Raji (cell line): ENCODE data around the gene TGFBR3.

ENCODE experiments used
- POLR2A ChIP-seq: IDR thresholded peaks from 2 replicates; pipeline ENCODE4 v1.6.1; 2011; ENCODE audit warnings: low read depth, low read length, control low read depth; ENCODE audit not compliant: insufficient read depth

Gene TGFBR3

DNA sequence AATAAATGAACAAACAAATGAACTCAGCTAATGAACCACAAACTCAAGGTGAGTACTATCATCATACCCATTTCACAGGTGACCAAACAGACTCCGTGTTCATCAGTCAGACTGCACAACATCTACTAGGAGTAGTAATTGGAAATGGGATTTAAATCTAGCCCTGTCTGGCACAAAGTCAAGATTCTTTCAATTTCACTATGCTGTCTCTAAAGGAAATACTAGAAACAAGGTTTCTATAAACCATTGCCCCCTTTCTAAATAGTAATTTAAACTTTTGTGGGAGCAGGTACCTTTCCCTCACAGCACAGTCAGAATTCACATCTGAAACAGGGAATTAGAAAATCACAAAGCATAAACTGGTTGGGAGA is 160.3 kb downstream of the TGFBR3 start:
- no peak for TF ChIP-seq POLR2A

DNA sequence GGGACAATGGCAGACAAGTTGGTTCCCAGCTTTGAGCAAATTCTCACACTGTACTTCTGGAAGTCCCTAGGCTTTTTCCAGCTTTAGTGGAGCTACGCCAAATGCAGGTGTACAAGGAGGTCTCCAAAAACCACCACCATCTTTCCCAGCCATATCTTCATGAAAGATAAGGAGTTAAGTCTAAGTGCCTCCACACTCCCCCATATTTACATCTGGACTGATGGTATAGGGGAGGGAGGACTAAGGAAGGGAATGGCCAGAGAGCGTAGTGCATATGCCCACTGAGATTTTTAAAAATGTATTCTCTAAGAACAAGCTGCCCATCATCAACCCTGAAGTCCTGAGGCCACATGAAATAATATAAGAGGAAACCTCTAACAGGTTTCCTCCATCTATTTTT is 161.3 kb downstream of the TGFBR3 start:
- TF ChIP-seq POLR2A, result no peak

DNA sequence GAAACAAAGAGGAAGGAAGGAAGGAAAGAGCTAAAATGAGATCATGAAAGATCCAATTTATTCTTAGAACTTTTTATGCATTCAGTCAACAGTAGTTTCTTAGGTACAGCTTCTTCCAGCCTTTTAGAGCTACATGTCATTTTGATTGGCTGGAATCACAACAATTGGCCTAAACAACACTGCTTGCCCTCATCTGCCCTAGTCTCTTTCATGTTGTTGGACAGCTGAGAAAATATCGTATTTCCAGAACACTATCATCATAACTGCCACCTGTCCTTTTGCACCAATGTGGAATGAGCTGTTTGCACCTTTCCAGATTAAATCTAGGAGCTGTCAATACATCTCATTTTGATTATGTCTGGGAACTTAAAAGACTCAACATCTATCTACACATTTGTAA is 161.7 kb downstream of the TGFBR3 start:
- no peak for TF ChIP-seq POLR2A

DNA sequence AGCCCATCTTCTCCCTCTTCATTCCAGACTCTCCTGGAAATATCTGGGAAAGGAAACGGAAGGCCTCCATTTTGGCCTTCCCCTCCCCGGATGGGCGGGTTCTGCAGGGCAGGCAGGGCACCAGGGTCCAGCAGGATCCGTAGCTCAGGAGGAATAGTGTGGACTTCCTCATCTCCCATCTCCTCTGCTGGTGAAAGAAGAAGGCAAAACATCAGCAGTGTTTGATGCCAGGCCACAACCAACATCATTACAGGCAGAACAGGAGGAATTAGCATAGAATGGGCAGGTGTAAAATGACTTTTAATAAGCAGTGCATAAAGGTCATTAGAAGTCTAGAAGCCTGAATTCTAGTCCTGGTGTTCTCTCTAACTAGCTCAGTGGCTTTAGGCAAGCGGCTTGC is 165.9 kb downstream of the TGFBR3 start:
- no peak for TF ChIP-seq POLR2A

DNA sequence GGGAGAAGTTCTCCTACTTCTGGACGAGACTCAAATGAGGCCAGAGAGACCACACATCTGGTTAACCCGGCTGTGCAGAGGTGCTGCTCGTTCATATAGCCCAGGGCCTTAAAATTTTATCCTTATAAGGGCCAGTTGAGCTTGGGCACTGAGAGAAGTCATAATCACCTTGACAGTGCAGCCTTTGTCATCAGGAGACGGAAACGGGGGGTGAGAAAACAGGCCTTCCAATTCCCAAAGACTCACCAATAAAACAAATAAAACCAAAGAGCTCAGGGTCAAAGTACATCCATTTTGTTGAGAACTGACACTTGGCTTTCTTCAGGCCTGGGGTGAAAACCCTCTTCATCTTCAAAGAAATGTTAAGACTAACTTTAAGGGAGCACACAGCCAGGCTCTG is 167.1 kb downstream of the TGFBR3 start:
- no peak for TF ChIP-seq POLR2A

DNA sequence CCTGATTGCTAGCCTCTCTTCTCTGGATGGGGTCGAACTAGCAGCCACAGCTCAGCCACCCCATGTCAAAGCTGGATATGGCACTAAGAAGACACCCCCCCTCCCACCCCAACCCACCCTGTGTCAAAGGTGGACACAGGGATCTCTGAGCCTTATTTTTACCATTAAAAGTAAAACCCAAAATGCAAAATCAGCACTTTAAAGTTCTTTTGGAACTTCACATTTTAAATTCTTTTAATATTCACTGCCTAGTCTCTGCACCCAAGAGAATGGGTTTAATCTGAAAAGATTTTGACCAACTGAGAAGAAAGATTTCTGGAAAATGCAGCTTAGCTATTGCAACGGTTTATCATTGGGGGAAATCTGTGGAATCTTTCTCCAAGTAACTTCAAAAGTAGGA is 167.6 kb downstream of the TGFBR3 start:
- TF ChIP-seq POLR2A, result no peak

DNA sequence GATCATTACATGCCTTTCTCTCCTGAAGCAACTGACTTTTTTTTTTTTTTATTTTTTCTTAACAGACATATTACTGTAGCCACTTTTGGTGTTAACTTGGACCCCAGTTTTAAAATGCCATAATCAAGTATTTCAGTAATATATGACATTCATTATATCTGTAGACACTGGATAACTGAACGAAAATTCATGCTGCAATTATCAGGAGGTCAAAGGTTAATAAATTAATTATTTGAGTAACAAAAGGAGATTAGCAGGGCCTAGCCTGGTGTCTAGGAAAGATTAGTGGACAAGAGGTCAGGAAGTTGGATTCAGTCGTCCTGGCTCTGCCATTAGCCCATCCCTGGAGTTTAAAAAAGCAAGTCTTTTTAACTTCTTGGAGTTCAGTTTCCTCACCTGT is 168.1 kb downstream of the TGFBR3 start:
- TF ChIP-seq POLR2A, result no peak

DNA sequence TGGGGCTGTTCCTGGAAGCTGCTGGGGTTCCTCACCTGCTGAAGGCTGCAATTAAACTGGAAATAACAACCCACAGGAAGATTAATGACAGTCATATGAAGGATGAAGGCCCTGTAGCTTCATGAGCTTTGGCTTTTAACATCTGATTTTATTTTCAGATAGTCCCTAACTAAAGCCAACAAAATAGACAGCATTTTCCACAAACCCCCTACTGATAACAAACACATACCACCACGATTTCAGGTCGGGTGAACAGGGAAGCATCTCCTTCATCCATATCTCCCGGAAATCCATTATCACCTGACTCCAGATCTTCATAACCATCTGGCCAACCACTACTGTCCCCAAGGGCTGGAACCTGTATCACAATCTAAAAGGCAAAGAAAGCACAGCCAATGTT is 169.6 kb downstream of the TGFBR3 start:
- TF ChIP-seq POLR2A, result no peak

DNA sequence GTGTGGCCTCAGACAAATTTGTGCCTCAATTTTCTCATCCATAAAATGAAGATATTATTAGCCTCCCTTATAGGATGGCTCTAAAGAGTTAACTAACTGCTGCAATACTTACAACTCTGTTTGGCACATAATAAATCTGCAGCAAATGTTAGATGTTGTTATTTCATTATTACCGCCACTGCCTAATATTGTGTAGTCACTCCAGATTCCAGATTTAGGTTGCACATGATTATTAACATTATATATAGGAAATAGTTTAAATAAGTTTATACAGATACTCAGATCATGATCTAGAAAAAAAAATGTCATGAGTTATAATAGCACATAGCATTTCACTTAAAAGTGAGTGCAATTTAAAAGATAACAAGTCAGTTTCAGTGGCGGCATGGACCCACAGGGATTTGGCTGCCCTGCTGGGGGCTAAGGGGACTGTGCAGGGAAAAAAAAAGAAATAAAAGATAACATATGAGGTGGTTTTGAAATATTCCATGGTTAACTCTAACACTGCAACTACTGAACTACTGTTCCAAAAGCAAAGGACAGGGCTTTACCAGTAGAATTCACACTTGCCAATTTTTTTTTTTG is 170.4 kb downstream of the TGFBR3 start:
- no peak for TF ChIP-seq POLR2A

DNA sequence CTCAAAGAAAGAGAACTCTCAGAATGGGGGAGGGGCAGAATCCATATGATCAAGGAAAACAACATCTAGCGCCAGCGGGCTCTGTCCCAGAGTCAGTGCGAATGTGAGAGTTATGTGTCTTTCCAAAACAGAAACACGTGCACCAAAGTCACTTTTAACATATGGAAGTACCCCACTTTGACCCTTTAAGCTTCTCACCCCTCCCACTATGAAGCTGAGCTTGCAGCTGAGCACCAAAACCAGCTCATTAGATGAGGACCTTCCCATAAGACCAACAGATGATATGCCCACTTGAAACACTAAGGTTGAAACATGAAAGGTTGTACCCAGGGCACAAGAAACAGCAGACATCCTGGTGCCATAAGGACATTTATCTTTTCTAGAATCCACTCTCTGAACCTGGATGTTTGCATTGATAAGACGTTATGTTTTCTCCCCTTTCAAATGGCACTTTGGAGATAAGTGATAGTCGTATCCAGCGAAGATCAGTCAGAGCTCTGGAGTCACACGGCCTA is 171.0 kb downstream of the TGFBR3 start:
- no peak for TF ChIP-seq POLR2A

DNA sequence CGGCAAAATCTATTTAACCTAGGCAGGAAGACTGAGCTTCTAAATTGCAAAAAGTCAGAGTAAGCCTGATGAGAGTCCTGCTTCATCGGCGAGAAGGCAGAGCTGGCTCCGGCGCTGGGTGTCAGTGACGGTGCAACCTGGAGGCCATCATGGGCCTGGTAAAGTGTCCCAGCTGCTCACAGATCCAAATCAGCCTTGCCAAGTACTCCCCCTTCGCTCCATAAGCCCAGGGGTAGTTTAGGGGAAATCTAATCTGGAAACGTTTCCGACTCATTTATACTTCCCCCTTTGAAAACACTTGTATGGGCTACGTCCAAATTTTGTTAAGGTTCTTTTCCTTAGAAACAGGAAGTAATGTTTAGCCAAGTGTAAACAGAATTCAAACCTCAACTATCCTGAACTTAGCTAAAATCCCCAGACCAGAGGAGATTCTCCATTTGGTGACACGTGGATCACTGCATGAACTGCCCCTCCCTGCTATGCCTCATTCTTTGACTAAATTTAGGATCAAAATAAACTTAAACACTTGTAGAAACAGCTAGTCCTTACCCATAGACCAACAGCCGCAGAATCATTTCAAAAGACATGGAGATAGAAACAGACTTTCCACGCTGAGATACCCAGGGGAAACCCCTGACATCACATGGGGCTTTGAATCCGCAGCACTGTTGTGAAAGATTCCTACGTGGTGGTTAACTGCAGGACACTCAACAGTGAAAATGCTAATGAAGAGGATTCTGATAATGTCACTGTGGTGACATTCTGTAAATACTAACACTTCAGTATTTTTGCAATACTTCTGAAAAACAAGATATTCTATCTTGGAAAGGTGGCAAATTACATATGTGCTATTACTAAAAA is 172.7 kb downstream of the TGFBR3 start:
- no peak for TF ChIP-seq POLR2A

DNA sequence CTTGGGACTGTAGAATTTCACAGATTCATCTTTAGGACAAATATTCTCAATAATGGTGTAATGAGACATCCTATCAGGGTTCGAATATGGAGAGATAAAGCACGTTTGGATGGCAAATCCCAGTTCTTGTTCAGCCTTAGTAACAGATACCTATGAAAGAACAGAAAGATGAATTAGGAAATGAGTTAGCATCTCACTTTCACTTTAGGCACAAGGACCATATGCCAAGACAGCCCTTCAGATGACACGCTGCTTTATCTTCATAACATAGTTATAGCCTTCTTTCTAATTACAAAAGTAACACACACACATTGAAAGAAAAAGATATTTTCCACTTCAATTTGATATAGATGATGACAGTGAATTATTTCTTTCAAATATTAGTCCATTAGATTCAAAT is 173.6 kb downstream of the TGFBR3 start:
- TF ChIP-seq POLR2A, result no peak

DNA sequence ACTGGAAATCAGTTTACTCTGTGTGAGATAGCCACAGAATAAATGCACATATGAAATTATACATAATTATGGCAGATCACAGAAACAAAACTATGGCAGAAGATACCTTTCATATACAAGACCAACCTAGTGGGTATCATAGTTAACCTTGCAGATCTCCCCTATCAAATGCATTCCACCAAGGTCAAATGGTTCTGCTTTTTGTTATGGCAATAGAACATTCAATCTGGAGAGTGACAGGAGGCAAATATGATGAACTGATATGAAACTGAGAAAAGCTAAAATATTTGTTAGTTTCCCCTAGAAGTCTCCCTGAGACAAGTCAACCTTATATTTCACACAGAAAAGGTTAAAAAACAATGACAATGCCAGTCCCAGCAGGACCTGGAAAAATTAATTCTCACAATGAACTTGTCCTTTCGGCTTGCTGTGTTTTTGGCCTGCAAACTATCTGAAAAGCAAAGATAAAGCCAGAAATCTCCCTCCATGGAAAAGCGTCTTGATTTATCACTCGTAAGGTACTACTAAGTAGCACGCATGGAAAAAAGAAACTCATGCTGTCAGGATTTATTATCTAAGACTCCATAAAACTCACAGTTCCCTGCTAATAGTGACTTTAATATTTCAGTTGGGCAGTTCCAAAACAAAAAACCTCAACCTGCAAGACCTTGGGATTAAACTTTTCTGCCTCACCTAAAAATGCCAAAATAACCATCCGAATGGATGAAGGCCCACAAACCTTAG is 174.3 kb downstream of the TGFBR3 start:
- TF ChIP-seq POLR2A, result no peak

DNA sequence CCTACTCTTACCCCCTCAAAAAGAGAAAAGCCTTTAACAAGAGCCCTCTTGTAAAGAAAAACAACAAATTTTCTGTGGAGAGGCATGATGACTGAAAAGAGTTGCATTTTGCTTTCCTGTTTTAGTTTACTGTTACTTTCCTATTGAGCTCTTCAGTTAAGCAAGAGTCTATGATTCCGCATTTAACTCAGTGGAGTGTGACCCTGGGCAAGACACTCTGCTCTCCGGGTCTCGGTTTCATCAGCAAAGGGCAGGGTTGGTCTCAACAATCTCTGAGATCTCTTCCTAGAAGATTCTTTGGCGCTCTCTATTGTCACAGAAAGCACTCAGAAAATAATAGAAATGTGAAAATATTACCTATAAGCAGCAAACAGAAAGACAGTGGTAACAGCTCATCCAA is 175.7 kb downstream of the TGFBR3 start:
- no peak for TF ChIP-seq POLR2A

DNA sequence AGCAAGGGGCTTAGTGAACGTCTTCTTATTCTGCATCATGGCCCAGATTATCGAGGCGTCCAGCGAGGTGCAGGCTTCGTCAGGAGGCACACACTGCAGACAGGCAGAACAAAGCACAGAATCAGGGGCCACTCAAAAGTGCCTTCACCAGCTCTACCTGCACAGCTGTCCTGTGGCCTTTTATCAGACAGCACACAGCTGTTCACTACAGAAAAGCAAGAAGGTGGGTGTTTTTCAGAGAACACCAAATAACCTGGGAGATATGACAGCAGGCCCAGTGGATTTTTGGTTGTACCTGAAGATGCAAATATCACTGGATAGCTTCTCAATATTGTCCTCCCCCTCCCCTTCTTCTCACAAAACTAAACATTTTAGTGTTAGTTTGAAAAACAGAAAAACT is 177.3 kb downstream of the TGFBR3 start:
- TF ChIP-seq POLR2A, result no peak

DNA sequence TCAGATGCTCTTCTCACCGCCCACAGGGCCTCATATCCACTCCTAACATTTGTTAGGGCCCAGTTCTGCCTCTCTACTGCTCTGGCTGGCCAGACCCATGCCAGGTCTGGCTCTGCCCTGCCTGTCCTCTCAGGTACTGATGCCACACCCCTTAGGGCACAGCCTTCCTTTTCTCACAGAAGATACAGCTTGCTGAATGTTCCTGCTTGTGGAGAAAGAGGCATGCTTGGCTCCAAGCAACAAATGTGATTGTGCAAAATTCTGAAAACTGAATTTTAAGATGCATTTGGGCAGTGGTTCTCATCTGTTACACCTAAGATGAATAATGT is 178.1 kb downstream of the TGFBR3 start:
- no peak for TF ChIP-seq POLR2A

DNA sequence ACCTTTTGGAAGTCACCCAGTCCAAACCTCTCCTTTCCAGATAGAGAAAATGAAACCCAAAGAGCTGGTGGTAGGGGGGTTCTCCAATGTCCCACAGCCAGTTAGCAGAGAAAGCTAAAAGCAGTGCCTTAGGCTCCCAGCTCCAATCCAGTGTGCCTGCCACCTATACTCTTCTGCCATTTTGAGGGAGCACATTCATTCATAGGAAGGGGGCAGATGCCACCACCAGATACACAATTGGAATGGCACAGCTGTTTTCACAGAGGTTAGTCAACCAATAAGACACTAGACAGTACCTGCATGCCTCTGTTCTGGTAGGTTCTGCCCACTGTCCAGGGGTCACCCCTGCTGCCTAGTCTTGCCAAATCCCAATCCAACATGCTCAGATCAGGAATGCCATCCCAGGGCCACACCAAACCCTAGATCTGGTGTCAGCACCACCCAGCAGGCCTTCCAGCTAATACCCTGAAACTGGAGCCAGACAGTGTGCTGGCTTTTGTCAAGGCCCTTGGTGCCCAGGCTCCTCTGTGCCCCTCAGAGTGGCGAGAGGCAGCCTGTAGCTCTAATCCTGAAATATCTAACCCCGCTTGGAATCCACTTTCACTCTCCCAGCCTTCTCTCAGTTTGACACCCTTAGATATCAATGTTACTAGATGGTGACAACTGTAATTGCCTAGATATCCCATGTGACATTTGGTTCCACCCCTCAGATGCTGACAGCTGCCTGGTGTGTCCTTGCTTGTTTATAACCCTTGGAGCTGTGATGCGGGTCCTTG is 178.6 kb downstream of the TGFBR3 start:
- TF ChIP-seq POLR2A, result no peak
